A673 (cell line): ENCODE results near the gene CATSPERE.

ENCODE experiments used
- EZH2 ChIP-seq: fragments of 200-600 bp; sonication (generic); IDR thresholded peaks from 2 replicates; pipeline ENCODE4 v1.6.1; 2017; ENCODE audit warnings: borderline replicate concordance, low read depth, mild to moderate bottlenecking, mixed read lengths, antibody characterized with exemption, low read length; ENCODE audit not compliant: poor library complexity, severe bottlenecking
- TF ChIP-seq, protein P1 (sequence below): fragments of 300-800, 200-600 bp; sonication (generic); conservative IDR thresholded peaks from 2 replicates; pipeline ENCODE4 v1.5.1; 2017; ENCODE audit warnings: low read depth, mild to moderate bottlenecking, antibody characterized with exemption, low read length, moderate library complexity, mixed read lengths

GRCh38 chr1:244642526-244642925, 181.5 kb downstream of the CATSPERE start:
- TF ChIP-seq, protein P1, sequence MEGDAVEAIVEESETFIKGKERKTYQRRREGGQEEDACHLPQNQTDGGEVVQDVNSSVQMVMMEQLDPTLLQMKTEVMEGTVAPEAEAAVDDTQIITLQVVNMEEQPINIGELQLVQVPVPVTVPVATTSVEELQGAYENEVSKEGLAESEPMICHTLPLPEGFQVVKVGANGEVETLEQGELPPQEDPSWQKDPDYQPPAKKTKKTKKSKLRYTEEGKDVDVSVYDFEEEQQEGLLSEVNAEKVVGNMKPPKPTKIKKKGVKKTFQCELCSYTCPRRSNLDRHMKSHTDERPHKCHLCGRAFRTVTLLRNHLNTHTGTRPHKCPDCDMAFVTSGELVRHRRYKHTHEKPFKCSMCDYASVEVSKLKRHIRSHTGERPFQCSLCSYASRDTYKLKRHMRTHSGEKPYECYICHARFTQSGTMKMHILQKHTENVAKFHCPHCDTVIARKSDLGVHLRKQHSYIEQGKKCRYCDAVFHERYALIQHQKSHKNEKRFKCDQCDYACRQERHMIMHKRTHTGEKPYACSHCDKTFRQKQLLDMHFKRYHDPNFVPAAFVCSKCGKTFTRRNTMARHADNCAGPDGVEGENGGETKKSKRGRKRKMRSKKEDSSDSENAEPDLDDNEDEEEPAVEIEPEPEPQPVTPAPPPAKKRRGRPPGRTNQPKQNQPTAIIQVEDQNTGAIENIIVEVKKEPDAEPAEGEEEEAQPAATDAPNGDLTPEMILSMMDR, result no peak
- TF ChIP-seq EZH2, result no peak
